ENCODE measurements around the gene TRAF7. TPM values are rescaled to one million over a fixed set of nuclear protein-coding genes. Genes with fewer than 3 reads are reported as not detected.
A peak's percentile ranks its signal among the peaks of the same experiment; 100 is the strongest.

Gene TRAF7
- total and polyA plus RNA-seq, 7 donors = 15.6 to 47.5 (median 38.6) TPM

DNA sequence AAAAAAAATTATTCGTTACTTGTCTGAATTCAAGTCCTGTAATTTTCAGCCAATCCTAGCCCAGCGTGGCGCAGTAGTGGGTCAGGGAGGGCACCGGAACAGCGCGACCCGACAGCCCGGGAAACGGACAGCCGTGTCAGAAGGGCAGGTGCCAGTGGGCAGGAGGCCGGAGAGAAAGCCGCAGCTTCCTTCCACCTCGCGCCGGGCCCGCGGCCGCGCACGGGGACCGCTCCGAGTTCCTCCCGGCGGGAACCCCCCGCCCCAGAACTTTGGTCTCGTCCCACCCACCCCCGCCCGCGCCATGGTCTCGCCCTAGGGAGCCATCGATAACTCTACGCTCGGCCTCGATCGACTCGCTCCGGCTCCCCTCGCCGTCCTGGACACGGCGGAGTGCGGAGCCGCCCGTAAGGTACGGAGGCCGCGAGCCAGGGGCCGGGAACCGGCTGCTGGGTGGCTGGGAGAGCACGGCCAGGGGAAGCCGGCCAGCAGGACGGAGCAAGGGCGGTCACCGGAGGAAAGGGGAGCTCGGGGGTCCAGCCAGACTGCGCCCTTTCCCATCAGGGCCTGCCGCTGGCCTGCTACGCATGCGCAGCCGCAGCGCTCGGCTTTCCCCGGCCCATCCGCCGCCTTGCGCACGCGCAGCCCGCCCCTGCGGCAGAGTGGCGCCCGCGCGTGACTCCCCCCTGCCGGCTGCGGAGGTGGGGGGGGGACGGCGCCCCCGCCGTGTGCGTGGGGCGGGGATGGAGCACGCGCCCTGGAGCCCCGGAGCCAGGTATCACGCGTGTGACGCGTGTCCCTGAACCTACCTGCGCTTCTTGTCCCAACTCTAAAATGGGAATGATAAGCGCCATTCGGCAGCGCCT, 49.8 kb downstream of the TRAF7 start, which contains the start of gene MLST8:
Gene MLST8, plus strand, starts transcription at position 351 of the 863 bp plus-strand sequence. CDS start 632 bp downstream, outside the sequence.
- Histone ChIP-seq H3K4me3 (peak within 1 kb of the TSS; percentile 81), H3K27ac (peak within 1 kb of the TSS; percentile 95), H3K4me1 (peaks cover 23% of the 10 kb centered on the region), H3K27me3 (ENCODE audit: insufficient read depth in 3 of 3, low read length in 2 of 3) (no peaks in the 10 kb centered on the region), H3K9me3 (no peaks in the 10 kb centered on the region), H3K36me3 (ENCODE audit: insufficient read depth in 1 of 2, low read depth in 1 of 2) (peaks cover 0 to 38% of the 10 kb centered on the region in 2 donors)
- TF ChIP-seq, protein P1, sequence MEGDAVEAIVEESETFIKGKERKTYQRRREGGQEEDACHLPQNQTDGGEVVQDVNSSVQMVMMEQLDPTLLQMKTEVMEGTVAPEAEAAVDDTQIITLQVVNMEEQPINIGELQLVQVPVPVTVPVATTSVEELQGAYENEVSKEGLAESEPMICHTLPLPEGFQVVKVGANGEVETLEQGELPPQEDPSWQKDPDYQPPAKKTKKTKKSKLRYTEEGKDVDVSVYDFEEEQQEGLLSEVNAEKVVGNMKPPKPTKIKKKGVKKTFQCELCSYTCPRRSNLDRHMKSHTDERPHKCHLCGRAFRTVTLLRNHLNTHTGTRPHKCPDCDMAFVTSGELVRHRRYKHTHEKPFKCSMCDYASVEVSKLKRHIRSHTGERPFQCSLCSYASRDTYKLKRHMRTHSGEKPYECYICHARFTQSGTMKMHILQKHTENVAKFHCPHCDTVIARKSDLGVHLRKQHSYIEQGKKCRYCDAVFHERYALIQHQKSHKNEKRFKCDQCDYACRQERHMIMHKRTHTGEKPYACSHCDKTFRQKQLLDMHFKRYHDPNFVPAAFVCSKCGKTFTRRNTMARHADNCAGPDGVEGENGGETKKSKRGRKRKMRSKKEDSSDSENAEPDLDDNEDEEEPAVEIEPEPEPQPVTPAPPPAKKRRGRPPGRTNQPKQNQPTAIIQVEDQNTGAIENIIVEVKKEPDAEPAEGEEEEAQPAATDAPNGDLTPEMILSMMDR (IDR thresholded peaks at IDR 0.05) = peak; percentile 24
- peak; percentile 88 to 95 for DNase-seq
- peak; percentile 82 to 96 (median 86) for ATAC-seq
- intact Hi-C loops (cut with DNase I) = loop anchor here in 1 of 2 donors (5.0 kb wide), 1 partner anchor 48 kb away; the partner anchor contains the start of gene TRAF7
- WGBS, 3 donors = 0 to 1% (median 1%) methylated on average over 60 to 93 of the region's 93 CpGs

DNA sequence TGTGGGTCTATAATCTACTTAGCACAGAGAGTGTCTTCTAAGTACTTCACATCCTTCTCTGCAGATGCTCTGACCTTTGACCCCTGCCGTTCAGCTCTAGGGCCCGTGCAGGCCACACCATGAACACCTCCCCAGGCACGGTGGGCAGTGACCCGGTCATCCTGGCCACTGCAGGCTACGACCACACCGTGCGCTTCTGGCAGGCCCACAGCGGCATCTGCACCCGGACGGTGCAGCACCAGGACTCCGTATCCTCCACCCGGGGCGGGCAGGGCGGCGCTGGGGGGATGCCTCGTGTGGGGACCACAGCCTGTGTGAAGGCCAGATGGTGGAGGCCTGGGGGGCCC, 50.4 kb downstream of the TRAF7 start:
- TF ChIP-seq, protein P1 (IDR thresholded peaks at IDR 0.05) = no peak
- Histone ChIP-seq H3K9me3 (no peaks in the 10 kb centered on the region), H3K4me1 (peaks cover 29% of the 10 kb centered on the region), H3K36me3 (ENCODE audit: insufficient read depth in 1 of 2, low read depth in 1 of 2) (peaks cover 0 to 38% of the 10 kb centered on the region in 2 donors), H3K27ac (peak overlapping the region; percentile 95), H3K4me3 (peak overlapping the region; percentile 81), H3K27me3 (ENCODE audit: insufficient read depth in 3 of 3, low read length in 2 of 3) (no peaks in the 10 kb centered on the region)
- DNase-seq (peak in 1 of 2 donors; percentile 72), ATAC-seq (peak; percentile 2 to 19 (median 14))
- intact Hi-C loops (cut with DNase I) = loop anchor here in 1 of 2 donors (5.0 kb wide), 1 partner anchor 49 kb away; the partner anchor contains the start of gene TRAF7
- 5 to 13% (median 10%) methylated on average over 14 to 16 of the region's 16 CpGs for WGBS, 3 donors

DNA sequence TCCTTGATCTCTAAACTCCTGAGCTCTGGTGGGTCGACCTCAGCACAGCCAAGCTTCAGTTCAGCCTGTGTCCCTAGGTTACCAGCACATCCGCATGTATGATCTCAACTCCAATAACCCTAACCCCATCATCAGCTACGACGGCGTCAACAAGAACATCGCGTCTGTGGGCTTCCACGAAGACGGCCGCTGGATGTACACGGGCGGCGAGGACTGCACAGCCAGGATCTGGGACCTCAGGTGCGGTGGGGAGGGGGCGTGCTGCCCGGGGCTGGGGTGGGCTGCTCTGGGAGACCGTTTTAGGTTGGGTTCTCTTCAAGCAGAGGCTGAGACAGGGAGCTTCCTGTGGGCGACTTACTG, 50.8 kb downstream of the TRAF7 start:
- no peak for ATAC-seq
- no peaks in the 10 kb centered on the region for H3K27me3 ChIP-seq (ENCODE audit: insufficient read depth in 3 of 3, low read length in 2 of 3)
- no peak for DNase-seq
- intact Hi-C loops (cut with DNase I) = loop anchor here in 1 of 2 donors (5.0 kb wide), 1 partner anchor 49 kb away; the partner anchor contains the start of gene TRAF7
- peaks cover 34% of the 10 kb centered on the region for H3K4me1 ChIP-seq
- WGBS, 3 donors = 69 to 85% (median 75%) methylated on average over 18 of the region's 18 CpGs
- no peaks in the 10 kb centered on the region for H3K9me3 ChIP-seq
- H3K36me3 ChIP-seq (ENCODE audit: insufficient read depth in 1 of 2, low read depth in 1 of 2) = peaks cover 0 to 38% of the 10 kb centered on the region in 2 donors
- peak overlapping the region; percentile 81 for H3K4me3 ChIP-seq
- H3K27ac ChIP-seq = peak overlapping the region; percentile 95
- TF ChIP-seq, protein P1 (IDR thresholded peaks at IDR 0.05) = no peak

- no peaks in the 10 kb centered on the region for H3K9me3 ChIP-seq
- peak overlapping the region; percentile 81 for H3K4me3 ChIP-seq
- TF ChIP-seq, protein P1 (IDR thresholded peaks at IDR 0.05) = no peak
- H3K27me3 ChIP-seq (ENCODE audit: insufficient read depth in 3 of 3, low read length in 2 of 3) = no peaks in the 10 kb centered on the region
- intact Hi-C loops (cut with DNase I) = loop anchor here in 1 of 2 donors (5.0 kb wide), 1 partner anchor 50 kb away; the partner anchor contains the start of gene TRAF7
- H3K36me3 ChIP-seq (ENCODE audit: insufficient read depth in 1 of 2, low read depth in 1 of 2) = peaks cover 0 to 38% of the 10 kb centered on the region in 2 donors
- no peak for ATAC-seq
- peak overlapping the region; percentile 95 for H3K27ac ChIP-seq
- H3K4me1 ChIP-seq = peaks cover 39% of the 10 kb centered on the region
- 75 to 87% (median 82%) methylated on average over 22 to 23 of the region's 23 CpGs for WGBS, 3 donors
- no peak for DNase-seq
Observed at GRCh38 chr16:2206780-2207433, 51.3 kb downstream of the TRAF7 start.
